Activated T-cell treated with anti-CD3 and anti-CD28 coated beads for 4 hours (primary cell): ENCODE measurements around the gene JPH2.
A peak's percentile ranks its signal among the peaks of the same experiment; 100 is the strongest.

Experiments
- DNase-seq: peaks from one replicate; pipeline ENCODE4 v3.0.0-alpha.2; 2020

The JPH2 gene

GRCh38 chr20:44073011-44073674, 113.8 kb downstream of the JPH2 start:
- DNase-seq = no peak

- no peak for DNase-seq
Measured at GRCh38 chr20:44072384-44072783, 114.6 kb downstream of the JPH2 start.

GRCh38 chr20:44071526-44072111, 115.4 kb downstream of the JPH2 start:
- no peak for DNase-seq

GRCh38 chr20:44071057-44071456, 115.9 kb downstream of the JPH2 start:
- no peak for DNase-seq

- DNase-seq = no peak
Measured at GRCh38 chr20:44070139-44070900, 116.7 kb downstream of the JPH2 start.

GRCh38 chr20:44069203-44070011, 117.6 kb downstream of the JPH2 start:
- peak; percentile 37 for DNase-seq

- DNase-seq = no peak
Measured at GRCh38 chr20:44068316-44069201, 118.4 kb downstream of the JPH2 start.

- DNase-seq = no peak
Measured at GRCh38 chr20:44067650-44068081, 119.3 kb downstream of the JPH2 start.

GRCh38 chr20:44066645-44067606, 120.1 kb downstream of the JPH2 start:
- DNase-seq = no peak

GRCh38 chr20:44065401-44066340, 121.3 kb downstream of the JPH2 start:
- DNase-seq = no peak

- no peak for DNase-seq
Measured at GRCh38 chr20:44064501-44065400, 122.2 kb downstream of the JPH2 start.
